ENCODE measurements around the gene FGF1. TPM values are rescaled to one million over a fixed set of nuclear protein-coding genes. Genes with fewer than 3 reads are reported as not detected.

FGF1 gene
- total RNA-seq, 1 donor from 2014 or later, result 1.8 TPM

DNA sequence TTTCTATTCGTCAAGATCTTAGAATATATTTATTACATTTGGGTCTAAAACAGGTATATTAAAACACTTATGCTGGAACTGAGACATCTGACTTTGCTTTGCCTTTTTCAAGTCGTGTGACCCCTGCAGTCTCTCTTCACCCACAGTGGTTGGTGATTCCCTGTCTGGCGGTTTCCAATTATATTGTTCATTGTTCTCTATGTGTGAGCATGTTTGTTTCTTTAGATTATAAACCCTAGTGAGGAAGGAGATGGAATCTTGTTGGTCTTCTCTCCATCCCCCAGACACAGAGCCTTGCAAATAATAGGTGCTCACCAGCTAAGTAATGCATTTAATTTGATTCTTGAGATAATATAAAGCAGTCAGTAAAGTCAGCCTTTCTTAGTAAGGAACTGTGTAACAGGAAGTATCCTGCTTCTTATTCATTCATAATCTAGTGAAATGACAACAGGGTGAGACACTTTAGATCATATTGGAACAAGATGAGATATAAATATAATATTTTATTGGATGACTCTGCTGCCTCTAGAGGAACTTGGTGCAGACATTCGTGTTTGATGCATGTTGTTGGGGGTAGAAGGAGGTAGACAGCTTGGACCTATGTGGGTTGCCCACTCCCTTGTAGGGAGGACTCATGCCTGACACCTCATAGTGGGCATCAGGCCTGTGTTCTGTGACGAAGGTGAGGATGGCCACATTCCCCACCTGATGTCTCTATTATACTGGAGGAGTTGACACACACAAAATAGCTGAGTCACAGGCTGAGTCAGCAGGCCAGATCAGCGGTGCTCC, 88.1 kb downstream of the FGF1 start:
- TF ChIP-seq, protein P1, sequence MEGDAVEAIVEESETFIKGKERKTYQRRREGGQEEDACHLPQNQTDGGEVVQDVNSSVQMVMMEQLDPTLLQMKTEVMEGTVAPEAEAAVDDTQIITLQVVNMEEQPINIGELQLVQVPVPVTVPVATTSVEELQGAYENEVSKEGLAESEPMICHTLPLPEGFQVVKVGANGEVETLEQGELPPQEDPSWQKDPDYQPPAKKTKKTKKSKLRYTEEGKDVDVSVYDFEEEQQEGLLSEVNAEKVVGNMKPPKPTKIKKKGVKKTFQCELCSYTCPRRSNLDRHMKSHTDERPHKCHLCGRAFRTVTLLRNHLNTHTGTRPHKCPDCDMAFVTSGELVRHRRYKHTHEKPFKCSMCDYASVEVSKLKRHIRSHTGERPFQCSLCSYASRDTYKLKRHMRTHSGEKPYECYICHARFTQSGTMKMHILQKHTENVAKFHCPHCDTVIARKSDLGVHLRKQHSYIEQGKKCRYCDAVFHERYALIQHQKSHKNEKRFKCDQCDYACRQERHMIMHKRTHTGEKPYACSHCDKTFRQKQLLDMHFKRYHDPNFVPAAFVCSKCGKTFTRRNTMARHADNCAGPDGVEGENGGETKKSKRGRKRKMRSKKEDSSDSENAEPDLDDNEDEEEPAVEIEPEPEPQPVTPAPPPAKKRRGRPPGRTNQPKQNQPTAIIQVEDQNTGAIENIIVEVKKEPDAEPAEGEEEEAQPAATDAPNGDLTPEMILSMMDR (IDR thresholded peaks at IDR 0.05), result no peak
- Histone ChIP-seq H3K4me3 (no peak overlapping the region), H3K36me3 (no peaks in the 10 kb centered on the region), H3K27ac (no peak overlapping the region), H3K4me1 (peaks cover 6% of the 10 kb centered on the region), H3K27me3 (no peaks in the 10 kb centered on the region), H3K9me3 (no peaks in the 10 kb centered on the region)
- intact Hi-C loops (cut with DNase I), result no loop called here
- no peak for DNase-seq
- ATAC-seq, result no peak

DNA sequence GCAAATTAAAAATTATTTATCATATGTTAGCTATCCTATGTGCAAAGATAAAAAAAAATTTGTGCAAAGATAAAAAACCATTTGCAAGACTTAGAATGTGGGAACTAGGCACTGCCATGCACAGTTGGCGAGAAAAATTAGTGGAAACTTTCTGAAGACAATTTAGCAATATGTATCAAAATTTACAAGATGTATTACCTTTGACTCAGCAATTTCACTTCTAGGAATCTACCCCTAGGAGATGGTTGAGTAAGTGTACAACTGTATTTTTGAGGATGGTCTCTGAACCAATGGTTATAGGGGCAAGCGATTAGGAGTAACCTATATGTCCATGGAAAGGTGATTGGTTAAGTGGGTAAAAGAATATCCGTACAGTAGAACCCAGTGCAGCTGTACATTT, 88.9 kb downstream of the FGF1 start:
- H3K4me1 ChIP-seq, result peaks cover 6% of the 10 kb centered on the region
- intact Hi-C loops (cut with DNase I), result no loop called here

DNA sequence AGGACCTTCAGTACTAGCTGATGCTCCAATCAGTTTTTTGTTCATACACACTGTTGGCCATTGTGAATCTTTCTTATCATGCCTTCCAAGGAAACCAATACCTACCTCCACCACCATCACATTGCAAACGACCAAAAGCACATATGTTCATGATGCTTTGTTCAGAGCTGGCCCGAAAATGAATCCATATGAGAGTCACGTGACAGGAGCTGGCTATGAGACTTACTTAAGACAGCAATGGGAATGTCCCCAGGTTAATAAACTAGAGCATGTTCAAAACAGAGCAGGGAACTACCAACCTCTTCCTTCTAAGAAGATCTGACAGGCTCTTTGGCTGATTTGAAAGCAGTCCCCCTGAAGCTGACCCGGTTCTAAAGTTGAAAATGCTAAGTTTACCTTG, 93.5 kb downstream of the FGF1 start:
- Histone ChIP-seq H3K9me3 (no peaks in the 10 kb centered on the region), H3K4me1 (no peaks in the 10 kb centered on the region), H3K4me3 (no peak overlapping the region), H3K27me3 (no peaks in the 10 kb centered on the region), H3K27ac (no peak overlapping the region), H3K36me3 (no peaks in the 10 kb centered on the region)
- ATAC-seq (no peak), DNase-seq (no peak)
- TF ChIP-seq, protein P1 (IDR thresholded peaks at IDR 0.05), result no peak
- intact Hi-C loops (cut with DNase I), result no loop called here

More for the DNA sequence above, 88.9 kb downstream of the FGF1 start:
- DNase-seq (no peak), ATAC-seq (no peak)
- Histone ChIP-seq H3K9me3 (no peaks in the 10 kb centered on the region), H3K27ac (no peak overlapping the region), H3K36me3 (no peaks in the 10 kb centered on the region), H3K27me3 (no peaks in the 10 kb centered on the region), H3K4me3 (no peak overlapping the region)
- TF ChIP-seq, protein P1 (IDR thresholded peaks at IDR 0.05), result no peak

DNA sequence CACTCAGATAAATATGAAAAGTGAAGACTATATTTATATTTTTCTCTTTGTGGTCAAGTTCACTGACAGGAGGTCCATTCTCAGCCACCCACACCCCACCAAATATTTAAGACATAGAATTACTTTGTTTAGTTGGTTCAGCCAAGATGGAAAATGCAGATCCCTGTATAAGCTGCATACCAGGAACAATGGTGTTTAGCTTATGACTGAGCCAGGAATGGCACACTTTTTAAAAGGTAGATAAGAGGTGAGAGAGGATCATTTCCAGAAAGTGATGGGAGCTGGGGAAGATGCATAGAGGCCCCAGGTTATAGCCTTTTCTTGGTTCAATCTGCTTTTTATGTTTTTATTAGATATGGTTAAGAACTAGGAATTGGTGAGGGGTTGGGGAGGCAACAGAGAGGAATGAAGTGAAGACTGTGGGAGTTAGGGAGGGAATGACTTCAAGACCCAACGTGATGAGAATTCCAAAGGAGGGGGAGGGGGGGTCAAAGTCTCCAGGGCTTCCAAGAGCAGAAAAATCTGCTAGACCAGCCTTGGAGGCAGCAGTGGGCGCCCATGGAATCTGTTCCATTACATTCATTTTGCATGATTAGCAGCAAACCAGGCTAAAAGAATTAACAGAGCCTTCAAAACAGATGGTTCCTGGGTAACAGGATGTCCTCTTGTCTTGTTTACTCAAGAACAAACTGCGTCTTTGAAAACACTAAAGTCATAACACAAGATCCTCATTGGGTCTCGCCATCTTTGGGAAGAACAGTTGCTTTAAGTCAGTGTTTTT, 95.2 kb downstream of the FGF1 start:
- intact Hi-C loops (cut with DNase I), result no loop called here
- Histone ChIP-seq H3K9me3 (no peaks in the 10 kb centered on the region), H3K27ac (no peak overlapping the region), H3K4me3 (no peak overlapping the region), H3K4me1 (no peaks in the 10 kb centered on the region), H3K27me3 (no peaks in the 10 kb centered on the region), H3K36me3 (no peaks in the 10 kb centered on the region)
- TF ChIP-seq, protein P1 (IDR thresholded peaks at IDR 0.05), result no peak
- no peak for DNase-seq
- no peak for ATAC-seq

DNA sequence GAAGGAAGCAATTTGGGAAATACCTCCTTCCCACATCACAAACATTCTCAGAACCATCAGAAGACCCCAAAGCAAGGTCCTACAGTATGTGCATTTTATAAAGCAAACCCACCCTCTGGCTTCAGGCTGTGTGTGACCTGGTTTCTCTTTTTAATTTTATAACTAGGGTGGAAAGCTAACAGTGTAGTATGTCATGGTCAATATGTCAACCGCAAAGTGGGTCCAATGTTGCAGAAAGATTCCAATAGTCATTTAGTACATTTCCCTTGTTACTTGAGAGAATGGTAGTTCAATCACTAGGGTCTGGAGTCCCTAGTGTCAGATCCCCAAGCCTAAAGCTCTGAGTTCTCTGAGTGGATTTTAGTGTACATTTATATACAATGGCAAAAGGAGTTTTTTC, 96.2 kb downstream of the FGF1 start:
- ATAC-seq (no peak), DNase-seq (no peak)
- no peaks in the 10 kb centered on the region for H3K9me3 ChIP-seq
- H3K27ac ChIP-seq, result no peak overlapping the region
- H3K36me3 ChIP-seq, result no peaks in the 10 kb centered on the region
- no peaks in the 10 kb centered on the region for H3K4me1 ChIP-seq
- intact Hi-C loops (cut with DNase I), result no loop called here
- TF ChIP-seq, protein P1 (IDR thresholded peaks at IDR 0.05), result no peak
- H3K27me3 ChIP-seq, result no peaks in the 10 kb centered on the region
- H3K4me3 ChIP-seq, result no peak overlapping the region
